ENCODE results near the gene WDR91. TPM values are rescaled to one million over a fixed set of nuclear protein-coding genes. Genes with fewer than 3 reads are reported as not detected.

WDR91 gene
- total RNA-seq, 1 donor from 2014 or later: 5.4 TPM

- Mint-ChIP-seq H3K27ac (no peak overlapping the region), H3K27me3 (ENCODE audit: insufficient read depth, low read depth) (peaks cover 4% of the 10 kb centered on the region), H3K36me3 (peaks cover 21% of the 10 kb centered on the region), H3K4me3 (no peak overlapping the region), H3K4me1 (no peaks in the 10 kb centered on the region), H3K9me3 (peaks cover 9% of the 10 kb centered on the region)
- no peaks in the 10 kb centered on the region for H3K9me3 ChIP-seq (ENCODE audit: low read depth)
- no peak overlapping the region for H2AFZ ChIP-seq (replicated peaks)
- TF ChIP-seq CTCF (IDR thresholded peaks at IDR 0.05) (no peak), EZH2 (IDR thresholded peaks at IDR 0.05) (no peak), EZH2phosphoT487 (IDR thresholded peaks at IDR 0.05) (no peak)
- H3K27ac ChIP-seq: no peak overlapping the region
- DNase-seq (ENCODE audit: low spot score): no peak
- no peak overlapping the region for H3K4me2 ChIP-seq
- H3K27me3 ChIP-seq: no peaks in the 10 kb centered on the region
- H3K9ac ChIP-seq: no peak overlapping the region
- H3F3A ChIP-seq (ENCODE audit: low read depth): no peaks in the 10 kb centered on the region
- H4K20me1 ChIP-seq (ENCODE audit: low read depth): no peaks in the 10 kb centered on the region
- H3K4me3 ChIP-seq: no peak overlapping the region
- H3K4me1 ChIP-seq: no peaks in the 10 kb centered on the region
- H3K36me3 ChIP-seq: no peaks in the 10 kb centered on the region
- H3K79me2 ChIP-seq (ENCODE audit: low read depth): no peaks in the 10 kb centered on the region
Measured at GRCh38 chr7:135186841-135187253, 24.5 kb downstream of the WDR91 start.

- no peak overlapping the region for H3K4me3 ChIP-seq
- no peaks in the 10 kb centered on the region for H3K79me2 ChIP-seq (ENCODE audit: low read depth)
- H2AFZ ChIP-seq (replicated peaks): no peak overlapping the region
- no peaks in the 10 kb centered on the region for H3K36me3 ChIP-seq
- no peak for TF ChIP-seq EZH2phosphoT487 (IDR thresholded peaks at IDR 0.05)
- no peak for TF ChIP-seq CTCF (IDR thresholded peaks at IDR 0.05)
- TF ChIP-seq EZH2 (IDR thresholded peaks at IDR 0.05): no peak
- H3K27me3 ChIP-seq: no peaks in the 10 kb centered on the region
- no peaks in the 10 kb centered on the region for H4K20me1 ChIP-seq (ENCODE audit: low read depth)
- peaks cover 1% of the 10 kb centered on the region for H3K9me3 ChIP-seq (ENCODE audit: low read depth)
- no peak overlapping the region for H3K27ac ChIP-seq
- H3K4me2 ChIP-seq: no peak overlapping the region
- Mint-ChIP-seq H3K36me3 (peaks cover 23% of the 10 kb centered on the region), H3K4me1 (no peaks in the 10 kb centered on the region), H3K9me3 (peaks cover 14% of the 10 kb centered on the region), H3K27me3 (ENCODE audit: insufficient read depth, low read depth) (peaks cover 4% of the 10 kb centered on the region), H3K27ac (no peak overlapping the region), H3K4me3 (no peak overlapping the region)
- H3K4me1 ChIP-seq: no peaks in the 10 kb centered on the region
- no peaks in the 10 kb centered on the region for H3F3A ChIP-seq (ENCODE audit: low read depth)
- no peak for DNase-seq (ENCODE audit: low spot score)
- H3K9ac ChIP-seq: no peak overlapping the region
Measured at GRCh38 chr7:135186261-135186540, 25.1 kb downstream of the WDR91 start.

- Histone ChIP-seq H4K20me1 (ENCODE audit: low read depth) (no peaks in the 10 kb centered on the region), H2AFZ (replicated peaks) (no peak overlapping the region), H3K9ac (no peak overlapping the region), H3K27me3 (no peaks in the 10 kb centered on the region), H3F3A (ENCODE audit: low read depth) (no peaks in the 10 kb centered on the region), H3K4me3 (no peak overlapping the region), H3K36me3 (no peaks in the 10 kb centered on the region), H3K27ac (no peak overlapping the region), H3K9me3 (ENCODE audit: low read depth) (peaks cover 7% of the 10 kb centered on the region), H3K79me2 (ENCODE audit: low read depth) (no peaks in the 10 kb centered on the region), H3K4me1 (no peaks in the 10 kb centered on the region), H3K4me2 (no peak overlapping the region)
- DNase-seq (ENCODE audit: low spot score): no peak
- TF ChIP-seq EZH2 (IDR thresholded peaks at IDR 0.05): no peak
- TF ChIP-seq EZH2phosphoT487 (IDR thresholded peaks at IDR 0.05): no peak
- no peak for TF ChIP-seq CTCF (IDR thresholded peaks at IDR 0.05)
- H3K4me1 Mint-ChIP-seq: no peaks in the 10 kb centered on the region
- H3K36me3 Mint-ChIP-seq: peaks cover 24% of the 10 kb centered on the region
- peaks cover 4% of the 10 kb centered on the region for H3K27me3 Mint-ChIP-seq (ENCODE audit: insufficient read depth, low read depth)
- H3K4me3 Mint-ChIP-seq: no peak overlapping the region
- no peak overlapping the region for H3K27ac Mint-ChIP-seq
- H3K9me3 Mint-ChIP-seq: peaks cover 16% of the 10 kb centered on the region
Measured at GRCh38 chr7:135185471-135186260, 25.7 kb downstream of the WDR91 start.
